HL-60 (cell line): ENCODE results near the gene GSK3B.

Experiments used
- DNase-seq, 2 experiments: peaks; one replicate each; pipeline ENCODE4 v3.0.0-alpha.2; 2010 to 2020; ENCODE audit warnings: low read depth in 1 of 2, low spot score in 1 of 2
- H3K27ac ChIP-seq: fragments of 250-450 bp; sonication (Bioruptor Pico); replicated peaks from 2 replicates; pipeline ENCODE4 v1.5.1; 2020; ENCODE audit warnings: mild to moderate bottlenecking, moderate library complexity
- H3K27me3 ChIP-seq: fragments of 250-450 bp; sonication (Bioruptor Pico); 2 replicates; pipeline ENCODE4 v1.5.1; 2021; ENCODE audit warnings: mild to moderate bottlenecking, moderate library complexity; ENCODE audit not compliant: insufficient read depth, poor library complexity, severe bottlenecking
- H3K4me3 ChIP-seq: replicated peaks from 2 replicates; pipeline ENCODE4 v1.5.1; 2011; ENCODE audit warnings: mild to moderate bottlenecking, control low read depth, low read length; ENCODE audit not compliant: insufficient read depth
- GABPA ChIP-seq: IDR thresholded peaks from 2 replicates; pipeline ENCODE4 v1.6.1; 2012; ENCODE audit warnings: low read depth
- POLR2AphosphoS5 ChIP-seq: IDR thresholded peaks from 2 replicates; pipeline ENCODE4 v1.6.1; 2012; ENCODE audit warnings: low read depth
- SPI1 ChIP-seq: IDR thresholded peaks from 2 replicates; pipeline ENCODE4 v1.6.1; 2012; ENCODE audit warnings: low read depth, mild to moderate bottlenecking, borderline replicate concordance
- TF ChIP-seq, protein P1 (sequence below): IDR thresholded peaks from 2 replicates; pipeline ENCODE4 v1.6.1; 2012; ENCODE audit warnings: low read depth; ENCODE audit not compliant: insufficient replicate concordance
- TF ChIP-seq, protein P2 (sequence below): IDR thresholded peaks from one replicate; pipeline ENCODE4 v1.5.1; 2011; ENCODE audit warnings: low read length, control low read depth, inconsistent platforms; ENCODE audit not compliant: insufficient read depth

The GSK3B gene

GRCh38 chr3:120113128-120114116 lies 19.2 kb upstream of the GSK3B start:
- TF ChIP-seq GABPA (no peak), POLR2AphosphoS5 (no peak), SPI1 (no peak)
- TF ChIP-seq, protein P1, sequence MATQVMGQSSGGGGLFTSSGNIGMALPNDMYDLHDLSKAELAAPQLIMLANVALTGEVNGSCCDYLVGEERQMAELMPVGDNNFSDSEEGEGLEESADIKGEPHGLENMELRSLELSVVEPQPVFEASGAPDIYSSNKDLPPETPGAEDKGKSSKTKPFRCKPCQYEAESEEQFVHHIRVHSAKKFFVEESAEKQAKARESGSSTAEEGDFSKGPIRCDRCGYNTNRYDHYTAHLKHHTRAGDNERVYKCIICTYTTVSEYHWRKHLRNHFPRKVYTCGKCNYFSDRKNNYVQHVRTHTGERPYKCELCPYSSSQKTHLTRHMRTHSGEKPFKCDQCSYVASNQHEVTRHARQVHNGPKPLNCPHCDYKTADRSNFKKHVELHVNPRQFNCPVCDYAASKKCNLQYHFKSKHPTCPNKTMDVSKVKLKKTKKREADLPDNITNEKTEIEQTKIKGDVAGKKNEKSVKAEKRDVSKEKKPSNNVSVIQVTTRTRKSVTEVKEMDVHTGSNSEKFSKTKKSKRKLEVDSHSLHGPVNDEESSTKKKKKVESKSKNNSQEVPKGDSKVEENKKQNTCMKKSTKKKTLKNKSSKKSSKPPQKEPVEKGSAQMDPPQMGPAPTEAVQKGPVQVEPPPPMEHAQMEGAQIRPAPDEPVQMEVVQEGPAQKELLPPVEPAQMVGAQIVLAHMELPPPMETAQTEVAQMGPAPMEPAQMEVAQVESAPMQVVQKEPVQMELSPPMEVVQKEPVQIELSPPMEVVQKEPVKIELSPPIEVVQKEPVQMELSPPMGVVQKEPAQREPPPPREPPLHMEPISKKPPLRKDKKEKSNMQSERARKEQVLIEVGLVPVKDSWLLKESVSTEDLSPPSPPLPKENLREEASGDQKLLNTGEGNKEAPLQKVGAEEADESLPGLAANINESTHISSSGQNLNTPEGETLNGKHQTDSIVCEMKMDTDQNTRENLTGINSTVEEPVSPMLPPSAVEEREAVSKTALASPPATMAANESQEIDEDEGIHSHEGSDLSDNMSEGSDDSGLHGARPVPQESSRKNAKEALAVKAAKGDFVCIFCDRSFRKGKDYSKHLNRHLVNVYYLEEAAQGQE: no peak
- TF ChIP-seq, protein P2, sequence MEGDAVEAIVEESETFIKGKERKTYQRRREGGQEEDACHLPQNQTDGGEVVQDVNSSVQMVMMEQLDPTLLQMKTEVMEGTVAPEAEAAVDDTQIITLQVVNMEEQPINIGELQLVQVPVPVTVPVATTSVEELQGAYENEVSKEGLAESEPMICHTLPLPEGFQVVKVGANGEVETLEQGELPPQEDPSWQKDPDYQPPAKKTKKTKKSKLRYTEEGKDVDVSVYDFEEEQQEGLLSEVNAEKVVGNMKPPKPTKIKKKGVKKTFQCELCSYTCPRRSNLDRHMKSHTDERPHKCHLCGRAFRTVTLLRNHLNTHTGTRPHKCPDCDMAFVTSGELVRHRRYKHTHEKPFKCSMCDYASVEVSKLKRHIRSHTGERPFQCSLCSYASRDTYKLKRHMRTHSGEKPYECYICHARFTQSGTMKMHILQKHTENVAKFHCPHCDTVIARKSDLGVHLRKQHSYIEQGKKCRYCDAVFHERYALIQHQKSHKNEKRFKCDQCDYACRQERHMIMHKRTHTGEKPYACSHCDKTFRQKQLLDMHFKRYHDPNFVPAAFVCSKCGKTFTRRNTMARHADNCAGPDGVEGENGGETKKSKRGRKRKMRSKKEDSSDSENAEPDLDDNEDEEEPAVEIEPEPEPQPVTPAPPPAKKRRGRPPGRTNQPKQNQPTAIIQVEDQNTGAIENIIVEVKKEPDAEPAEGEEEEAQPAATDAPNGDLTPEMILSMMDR: no peak
- H3K4me3 ChIP-seq: no peak overlapping the region
- H3K27ac ChIP-seq: no peak overlapping the region
- DNase-seq: no peak
- no peaks in the 10 kb centered on the region for H3K27me3 ChIP-seq

DNA sequence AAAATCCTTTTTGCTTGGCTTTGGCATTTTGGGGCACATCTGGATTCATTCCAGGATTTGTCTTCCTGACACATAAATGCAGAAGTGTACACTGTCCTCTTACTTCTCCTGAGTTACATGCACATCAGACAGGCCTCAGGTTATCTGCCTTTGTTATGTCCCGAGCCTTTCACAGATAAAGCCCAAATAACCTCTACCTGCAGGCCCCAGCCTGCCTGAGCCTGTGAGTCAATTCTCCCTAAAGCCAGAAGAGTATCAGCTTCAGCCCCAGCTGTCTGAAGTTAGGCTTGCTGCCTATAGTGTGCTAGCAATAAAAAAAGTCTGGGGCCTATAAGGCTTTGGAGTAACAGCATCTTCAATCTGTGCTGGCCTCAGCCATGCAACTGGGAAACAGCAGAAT lies 17.7 kb upstream of the GSK3B start:
- no peak overlapping the region for H3K27ac ChIP-seq
- no peaks in the 10 kb centered on the region for H3K27me3 ChIP-seq
- DNase-seq: no peak
- TF ChIP-seq POLR2AphosphoS5 (no peak), SPI1 (no peak), GABPA (no peak)
- TF ChIP-seq, protein P1: no peak
- TF ChIP-seq, protein P2: no peak
- H3K4me3 ChIP-seq: no peak overlapping the region

- TF ChIP-seq, protein P2: no peak
- TF ChIP-seq, protein P1: no peak
- no peak for TF ChIP-seq SPI1
Observed at GRCh38 chr3:120103276-120103675, 9.0 kb upstream of the GSK3B start.

More at GRCh38 chr3:120103276-120103675, 9.0 kb upstream of the GSK3B start:
- Histone ChIP-seq H3K27me3 (no peaks in the 10 kb centered on the region), H3K27ac (no peak overlapping the region), H3K4me3 (no peak overlapping the region)
- no peak for DNase-seq
